NCI-H146 (cell line): Measurements from ENCODE around the gene LMX1B.
A peak's percentile ranks its signal among the peaks of the same experiment; 100 is the strongest.

ENCODE experiments used
- DNase-seq: peaks from one replicate; lab custom pipeline; 2025; lab: John Stamatoyannopoulos, UW

LMX1B gene

DNA sequence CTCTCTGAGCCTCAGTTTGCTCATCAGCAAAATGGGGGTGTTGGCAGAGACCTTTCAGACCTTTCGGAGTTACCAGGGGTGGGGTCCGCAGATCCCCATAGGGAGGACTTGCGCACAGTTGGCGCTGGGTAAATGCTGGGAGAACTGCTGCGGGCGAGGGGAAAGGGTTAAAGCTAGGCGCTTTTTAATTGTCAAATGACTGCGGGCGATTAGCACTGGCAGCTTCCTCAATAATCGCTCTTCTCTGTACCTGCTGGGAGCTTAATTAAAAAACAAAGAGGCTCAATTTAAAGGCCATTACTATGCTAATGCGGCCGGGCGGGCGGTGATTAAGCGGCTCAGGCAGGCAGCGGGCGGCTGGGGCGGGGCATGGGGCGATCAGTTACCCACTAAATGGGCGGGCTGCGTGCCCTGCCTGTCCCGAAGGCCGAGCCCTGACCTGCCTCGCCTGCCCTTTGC, 63.0 kb downstream of the LMX1B start:
- peak; percentile 50 for DNase-seq

- DNase-seq, result no peak
Measured at GRCh38 chr9:126677188-126678084, 63.7 kb downstream of the LMX1B start.

DNA sequence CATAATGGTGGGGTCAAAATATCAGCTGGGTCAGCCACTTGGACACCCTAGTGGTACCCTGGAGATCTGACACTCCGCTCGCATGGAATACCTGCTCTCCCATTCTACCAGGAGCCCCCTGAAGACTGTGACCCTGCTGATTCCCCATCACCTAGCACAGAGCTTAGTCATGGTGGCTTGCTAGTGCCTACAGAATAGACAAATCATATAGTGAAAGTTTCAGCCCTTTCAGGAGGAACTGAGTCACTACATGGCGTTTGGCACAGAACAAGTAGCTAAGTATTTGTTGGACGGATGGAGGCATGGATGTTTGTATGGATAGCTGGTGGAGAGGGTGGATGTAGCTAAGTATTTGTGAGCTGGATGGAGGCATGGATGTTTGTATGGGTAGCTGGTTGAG, 65.3 kb downstream of the LMX1B start:
- DNase-seq, result no peak

- peak; percentile 14 for DNase-seq
Measured at GRCh38 chr9:126681336-126681735, 67.6 kb downstream of the LMX1B start.

DNA sequence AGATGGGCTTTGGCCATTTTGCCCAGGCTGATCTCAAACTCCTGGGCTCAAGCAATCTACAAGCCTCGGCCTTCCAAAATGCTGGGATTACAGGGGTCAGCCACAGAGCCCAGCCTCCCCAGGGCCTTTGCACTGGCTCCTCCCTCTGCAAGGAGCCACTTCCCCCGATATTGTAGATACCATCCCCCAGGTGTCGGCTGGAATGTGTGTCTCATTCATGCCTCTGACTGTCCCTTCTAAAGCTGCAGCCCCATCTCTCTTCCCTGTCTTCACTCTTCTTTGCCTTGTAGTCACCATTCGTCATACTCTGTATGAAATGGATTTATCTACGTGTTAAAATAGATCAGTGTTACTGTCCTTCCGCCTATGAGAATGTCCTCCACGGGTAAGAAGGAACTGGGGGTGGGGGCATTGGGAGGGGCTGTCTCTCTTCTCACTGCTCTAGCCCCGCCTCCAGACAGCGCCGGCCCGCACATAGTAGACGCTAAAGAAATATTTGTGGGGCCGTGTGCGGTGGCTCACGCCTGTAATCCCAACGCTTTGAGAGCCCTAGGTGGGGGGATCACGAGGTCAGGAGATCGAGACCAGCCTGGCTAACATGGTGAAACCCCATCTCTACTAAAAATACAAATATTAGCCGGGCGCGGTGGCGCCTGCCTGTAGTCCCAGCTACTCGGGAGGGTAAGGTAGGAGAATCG, 68.5 kb downstream of the LMX1B start:
- no peak for DNase-seq

DNA sequence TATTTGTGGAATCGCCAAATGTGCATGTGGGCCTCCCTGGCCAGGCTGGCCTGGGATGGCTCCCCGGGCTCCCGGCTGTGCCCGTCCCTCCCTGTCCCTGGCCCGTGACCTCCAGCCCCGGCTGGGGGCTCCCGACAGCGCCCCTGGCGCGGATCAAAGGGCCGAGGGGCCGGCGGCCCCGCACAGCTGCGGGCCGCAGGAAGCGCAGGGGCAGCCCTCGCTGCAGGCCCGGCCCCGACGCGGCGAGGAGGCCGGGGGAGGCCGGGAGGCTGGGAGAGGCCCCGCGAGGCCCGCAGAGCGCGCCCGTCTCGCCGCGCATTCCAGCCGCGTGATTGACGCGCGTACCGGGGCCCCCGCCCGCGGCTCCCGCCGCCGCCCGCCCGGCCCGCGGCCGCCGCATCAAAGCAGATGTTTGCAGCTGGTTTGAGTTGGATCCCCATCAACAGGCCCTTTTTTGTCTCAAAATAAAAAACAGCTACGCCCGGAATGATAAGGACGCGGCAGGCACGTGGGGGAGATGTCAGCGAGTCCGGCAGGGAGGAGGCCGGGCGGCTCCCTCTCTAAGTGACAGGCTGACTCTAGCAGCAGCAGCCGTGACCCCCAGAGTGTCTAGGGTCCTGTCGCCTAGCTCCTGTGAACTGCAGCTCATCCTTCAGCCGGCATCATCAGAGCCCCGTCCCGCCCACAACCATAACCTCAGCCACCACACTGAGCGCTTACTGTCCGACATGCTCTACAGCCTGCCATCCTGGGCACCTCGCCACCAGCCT, 69.4 kb downstream of the LMX1B start:
- DNase-seq, result no peak

DNA sequence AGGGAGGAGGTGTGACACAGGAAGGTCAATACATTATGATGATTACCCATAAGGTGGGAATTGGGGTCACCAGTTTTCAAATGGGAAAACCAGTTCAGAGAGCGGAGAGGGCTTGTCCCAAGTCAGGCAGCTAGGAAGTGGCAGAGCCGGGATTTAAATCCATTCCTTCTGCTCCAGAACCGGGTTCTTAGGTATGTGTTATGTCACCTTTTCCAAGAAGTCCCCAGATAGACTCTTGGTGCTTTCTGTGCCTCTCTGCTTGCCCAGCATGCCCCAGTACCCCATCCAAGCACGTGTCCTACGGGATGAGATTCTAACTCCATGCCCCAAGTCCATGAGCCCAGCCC, 69.9 kb downstream of the LMX1B start:
- DNase-seq, result no peak

- DNase-seq, result no peak
Measured at GRCh38 chr9:126684345-126684744, 70.6 kb downstream of the LMX1B start.

- DNase-seq, result no peak
Measured at GRCh38 chr9:126684965-126685465, 71.3 kb downstream of the LMX1B start.

- no peak for DNase-seq
Measured at GRCh38 chr9:126687930-126688461, 74.3 kb downstream of the LMX1B start.

DNA sequence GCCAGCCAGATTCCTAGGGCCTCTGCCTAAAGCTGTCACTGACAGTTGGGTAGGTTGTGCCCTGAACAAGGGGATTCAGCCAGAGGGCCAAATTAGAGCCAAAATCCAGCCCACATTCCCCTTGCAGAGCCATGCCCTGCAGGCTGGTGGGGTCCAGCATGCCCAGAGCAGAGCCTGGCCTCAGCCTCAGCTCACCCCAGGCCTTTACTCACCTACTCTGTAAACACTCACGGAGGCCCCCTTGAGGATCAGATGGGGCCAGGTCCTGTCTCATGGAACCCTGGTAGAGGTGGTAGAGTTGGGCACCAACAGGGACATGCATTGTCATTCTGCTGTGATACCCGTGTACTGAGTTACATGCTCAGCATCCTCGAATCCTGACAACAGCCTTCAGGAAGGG, 74.9 kb downstream of the LMX1B start:
- no peak for DNase-seq

DNA sequence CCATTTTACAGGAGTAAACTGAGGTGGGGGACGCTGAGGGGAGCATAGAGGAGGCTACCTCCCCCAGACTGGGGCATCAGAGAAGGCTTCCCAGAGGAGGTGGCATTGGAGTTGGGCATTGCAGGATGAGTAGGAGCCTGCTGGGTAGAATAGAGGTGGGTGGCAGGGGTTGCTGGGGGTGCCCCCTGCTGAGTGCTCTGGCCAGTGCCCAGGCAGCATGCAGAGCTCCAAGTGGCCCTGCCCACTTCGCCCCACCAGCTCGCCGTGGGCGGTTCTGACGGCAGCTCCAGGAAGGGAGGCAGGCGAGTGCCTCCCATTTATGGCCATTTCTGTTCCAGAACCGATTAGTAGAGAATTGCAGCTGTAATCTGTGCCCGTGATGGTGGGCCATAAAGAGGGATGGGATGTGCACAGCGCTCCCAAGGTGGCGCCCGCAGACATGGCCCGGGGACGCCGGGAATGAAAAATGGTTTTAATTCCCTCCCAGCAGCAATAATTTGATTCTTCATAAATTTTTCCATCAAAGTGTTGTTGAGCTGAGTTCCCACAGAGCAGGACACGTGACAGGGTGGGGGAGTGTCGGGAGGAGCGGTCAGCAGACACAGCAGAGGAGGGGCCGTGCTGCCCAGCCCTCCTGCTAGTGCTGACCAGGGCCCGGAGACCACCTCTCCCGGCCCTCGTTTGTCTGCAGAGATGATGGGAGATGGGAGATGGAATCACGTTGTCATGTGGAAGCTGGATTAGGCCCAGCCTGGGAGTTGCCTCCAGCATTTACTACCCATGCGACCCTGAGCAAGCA, 75.5 kb downstream of the LMX1B start:
- DNase-seq, result no peak

- no peak for DNase-seq
Measured at GRCh38 chr9:126690431-126691051, 76.8 kb downstream of the LMX1B start.

DNA sequence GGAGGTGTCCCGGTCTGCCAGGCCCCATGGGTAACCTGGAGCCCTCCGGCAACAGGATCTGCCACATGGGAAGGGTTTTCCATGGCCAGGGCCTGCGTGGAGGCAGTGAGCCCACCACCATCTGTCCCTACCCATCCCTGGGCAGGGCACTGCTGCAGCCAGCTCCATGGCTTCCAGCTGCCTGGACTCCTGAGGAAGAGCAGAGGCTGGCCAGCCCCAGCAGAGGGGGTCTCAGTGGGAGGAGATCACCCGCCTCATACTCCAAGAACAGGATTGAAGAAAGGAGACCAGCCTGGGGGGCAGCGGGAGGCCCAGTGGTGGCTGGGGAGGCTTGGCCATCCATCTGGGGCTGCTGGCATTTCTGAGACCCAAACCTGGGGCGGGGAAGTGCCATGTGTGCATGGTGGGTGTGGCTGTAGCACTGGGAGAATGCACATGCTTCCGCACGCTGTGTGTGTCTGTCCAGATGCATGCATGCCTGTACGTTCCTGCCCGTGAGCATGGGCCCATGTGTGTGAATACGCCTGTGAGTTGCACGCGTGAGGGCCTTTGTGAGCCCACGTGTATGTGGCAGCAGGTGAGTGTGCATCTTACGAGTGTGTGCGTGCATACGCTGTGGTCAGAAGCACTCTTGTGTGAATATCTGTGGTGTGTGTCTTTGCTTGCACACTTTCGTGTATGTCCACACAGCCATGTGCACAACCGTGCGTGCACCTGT, 78.5 kb downstream of the LMX1B start:
- no peak for DNase-seq

GRCh38 chr9:126692759-126693427, 79.2 kb downstream of the LMX1B start:
- DNase-seq, result no peak

DNA sequence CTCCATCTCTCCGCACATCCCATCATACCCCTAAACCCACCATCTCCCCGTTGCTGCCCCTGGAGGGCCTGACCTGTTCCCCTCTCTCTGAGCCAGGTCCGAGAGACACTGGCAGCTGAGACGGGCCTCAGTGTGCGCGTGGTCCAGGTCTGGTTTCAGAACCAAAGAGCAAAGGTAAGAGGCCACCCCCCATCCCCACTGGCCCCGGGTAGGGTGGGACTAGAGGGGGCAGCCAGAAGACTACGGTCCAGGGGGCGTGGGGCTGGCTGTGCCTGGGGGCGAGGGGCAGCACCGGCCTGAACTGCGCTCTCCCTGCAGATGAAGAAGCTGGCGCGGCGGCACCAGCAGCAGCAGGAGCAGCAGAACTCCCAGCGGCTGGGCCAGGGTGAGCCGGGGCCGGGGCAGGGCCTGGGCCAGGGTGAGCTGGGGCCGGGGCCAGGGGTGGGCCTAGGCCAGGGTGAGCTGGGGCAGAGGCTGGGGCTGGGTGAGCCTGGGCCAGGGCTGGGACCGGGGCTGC, 79.8 kb downstream of the LMX1B start:
- DNase-seq, result no peak

DNA sequence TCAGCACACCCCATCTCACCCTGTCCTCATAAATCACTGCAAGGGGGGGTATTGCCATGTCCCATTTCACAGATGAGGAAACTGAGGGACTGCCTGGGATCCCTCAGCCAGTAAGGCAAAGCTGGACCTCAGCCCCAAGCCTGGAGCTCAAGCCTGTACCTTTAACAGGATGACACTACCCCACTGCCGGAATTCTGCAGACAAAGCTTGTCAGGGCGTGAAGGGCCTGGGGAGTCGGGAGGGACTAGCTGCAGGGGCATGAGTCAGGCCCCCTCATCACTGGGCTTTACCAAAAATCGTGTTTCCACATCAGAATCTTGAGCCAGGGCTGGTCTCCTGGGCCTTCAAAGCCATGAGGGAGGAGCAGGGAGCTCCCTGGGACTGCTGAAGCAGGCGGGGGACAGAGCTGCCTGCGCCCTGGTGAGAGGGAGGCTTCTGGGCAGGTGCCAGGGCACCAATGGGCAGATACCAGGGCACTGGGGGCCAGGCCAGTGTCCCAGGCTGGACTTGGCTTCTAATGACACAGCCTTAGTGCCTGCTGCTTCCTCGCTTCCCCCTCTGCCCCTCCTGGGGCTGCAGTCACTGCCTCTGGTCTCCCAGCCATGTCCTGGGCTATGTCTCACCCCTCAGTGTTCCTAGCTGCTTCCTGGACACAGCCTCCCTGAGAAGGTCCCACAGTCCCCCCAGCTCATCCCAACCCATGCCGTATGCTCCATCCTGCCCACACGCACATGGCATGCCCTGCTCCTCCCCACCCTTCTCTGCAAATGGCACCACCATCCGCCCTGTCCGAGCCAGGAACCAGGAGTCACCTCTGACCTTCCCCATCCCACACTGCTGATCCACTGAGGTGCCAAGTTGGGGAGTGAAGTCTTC, 80.7 kb downstream of the LMX1B start:
- DNase-seq, result no peak

- DNase-seq, result no peak
Measured at GRCh38 chr9:126695186-126695585, 81.5 kb downstream of the LMX1B start.
